Stimulated activated CD4-positive, alpha-beta T cell treated with anti-CD3 and anti-CD28 coated beads, Interleukin-2, amount 100 ng/mL, for 4 hours (primary cell): ENCODE results near the gene ADGRD1.

Experiments
- DNase-seq: peaks from one replicate; pipeline ENCODE4 v3.0.0-alpha.2; 2020; ENCODE audit warnings: low read depth

ADGRD1 gene

DNA sequence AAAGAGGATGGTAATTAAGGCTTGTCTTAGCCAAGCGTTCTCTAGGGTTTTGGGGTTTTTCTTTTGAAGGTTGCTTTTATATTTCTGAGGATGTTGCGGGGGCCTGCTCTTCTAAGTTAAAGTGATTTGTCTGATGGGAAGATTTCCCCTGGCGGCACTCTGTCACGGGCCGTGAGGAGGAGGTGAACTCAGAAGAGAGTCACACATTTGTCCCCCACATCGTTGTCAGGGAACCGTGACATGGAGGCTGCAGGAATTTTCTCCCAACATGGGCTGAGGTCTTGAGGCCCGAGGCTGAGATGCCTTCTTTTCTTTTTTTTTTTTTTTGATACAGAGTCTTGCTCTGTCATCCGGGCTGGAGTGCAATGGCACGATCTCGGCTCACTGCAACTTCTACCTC, 71.5 kb downstream of the ADGRD1 start:
- no peak for DNase-seq

DNA sequence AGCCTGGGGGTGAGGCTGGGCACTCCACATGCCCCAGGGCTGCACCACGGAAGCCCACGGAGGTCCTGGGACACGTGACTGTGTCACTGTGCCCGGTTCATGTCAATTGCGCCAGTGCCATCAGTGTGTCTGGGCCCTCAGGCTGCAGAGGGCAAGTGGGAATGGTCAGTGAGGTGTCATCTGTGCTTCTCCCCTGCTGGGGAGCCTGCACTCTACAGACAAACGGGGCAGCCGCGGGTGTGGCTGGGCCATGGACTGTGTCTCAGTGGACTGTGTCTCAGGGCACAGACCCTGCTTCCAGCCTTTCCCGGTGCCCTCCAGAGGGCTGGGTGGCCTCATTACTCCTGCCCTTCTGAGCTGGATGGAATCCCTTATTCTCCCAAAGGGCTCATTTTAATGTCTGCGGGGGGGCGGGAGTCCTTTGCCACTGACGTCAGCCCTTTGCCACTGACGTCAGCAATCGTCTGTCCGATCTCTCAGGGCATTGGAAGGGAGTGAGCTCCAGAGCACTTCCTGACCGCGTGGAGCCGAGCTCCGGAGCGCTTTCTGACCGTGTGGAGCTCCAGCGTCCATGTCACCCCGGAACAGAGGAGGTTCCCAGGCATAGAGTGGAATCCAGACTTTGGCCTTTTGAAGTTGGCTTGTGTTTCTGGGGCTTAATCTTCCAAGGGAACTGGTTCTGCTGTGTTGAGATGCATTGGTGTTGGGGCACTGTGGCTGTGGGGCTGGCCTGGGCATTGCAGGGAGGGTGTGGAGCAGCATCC, 72.4 kb downstream of the ADGRD1 start:
- DNase-seq: no peak

DNA sequence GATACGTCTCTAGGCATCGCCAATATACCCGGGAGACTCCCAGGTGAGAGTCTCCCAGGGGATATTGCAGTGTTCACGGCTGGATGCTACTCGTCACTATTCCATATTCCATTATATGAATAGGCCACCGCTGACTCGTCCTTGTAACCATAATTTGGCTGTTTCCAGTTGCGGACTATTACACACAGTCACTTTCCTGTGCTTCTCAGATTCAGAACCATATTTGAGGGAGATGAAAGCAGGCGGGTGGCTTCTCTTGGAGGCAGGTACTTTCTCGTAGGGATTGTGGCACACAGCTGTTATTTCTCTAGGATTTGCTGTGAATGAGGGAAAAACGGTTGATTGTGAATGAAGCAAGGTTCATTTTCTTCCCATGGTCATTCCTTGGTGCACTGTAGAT, 73.0 kb downstream of the ADGRD1 start:
- no peak for DNase-seq

DNA sequence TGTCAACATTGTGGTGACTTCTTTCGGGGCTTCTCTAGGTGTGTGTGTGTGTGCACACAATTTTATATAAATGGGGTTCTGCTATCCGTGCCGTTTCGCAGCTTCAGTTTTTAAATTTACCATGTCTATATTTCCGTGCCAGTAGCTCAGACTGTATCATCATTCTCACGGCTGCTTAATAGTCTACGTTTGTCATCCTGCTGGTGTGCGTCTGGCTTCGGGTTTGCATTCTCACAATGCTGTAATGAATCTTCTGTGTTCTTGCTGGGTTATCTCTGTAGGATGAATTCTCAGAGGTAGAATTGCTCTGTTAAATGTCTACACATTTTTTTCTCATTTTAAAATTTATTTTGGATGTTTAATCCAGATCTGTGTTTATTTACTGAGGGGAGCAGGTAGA, 73.6 kb downstream of the ADGRD1 start:
- no peak for DNase-seq

DNA sequence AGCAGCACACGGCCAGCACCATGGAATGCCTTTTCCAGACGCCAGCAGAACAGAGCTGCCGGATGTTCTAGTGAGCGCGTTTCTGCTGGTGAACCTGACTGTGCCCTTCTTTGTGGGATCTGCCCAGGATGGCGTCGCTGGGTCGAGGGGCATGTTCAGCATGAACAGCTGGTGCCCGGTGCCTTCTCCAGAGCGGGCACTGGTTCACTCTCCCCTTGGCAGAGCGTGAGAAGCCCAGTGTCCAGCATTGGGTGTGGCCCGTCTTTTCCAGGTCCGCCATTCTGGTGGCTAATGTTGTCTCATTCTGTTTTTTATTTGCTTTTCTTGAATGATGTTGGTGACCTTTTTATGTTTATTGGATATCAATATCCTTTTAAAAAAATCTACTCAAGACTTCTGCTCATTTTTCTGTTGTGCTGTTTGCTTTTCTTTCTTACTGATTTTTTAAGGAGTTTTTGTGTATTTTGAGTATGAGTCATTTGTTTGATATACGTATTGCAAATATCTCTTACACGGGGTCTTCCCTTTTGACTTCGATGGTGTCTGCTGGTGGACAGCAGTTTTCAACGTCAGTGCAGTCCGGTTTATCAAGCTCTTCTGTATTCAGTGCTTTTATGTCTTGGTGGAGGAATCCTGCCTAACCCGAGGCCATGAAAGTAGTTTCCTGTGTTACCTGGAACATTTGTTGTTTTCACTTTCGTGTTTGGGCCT, 74.3 kb downstream of the ADGRD1 start:
- DNase-seq: no peak

DNA sequence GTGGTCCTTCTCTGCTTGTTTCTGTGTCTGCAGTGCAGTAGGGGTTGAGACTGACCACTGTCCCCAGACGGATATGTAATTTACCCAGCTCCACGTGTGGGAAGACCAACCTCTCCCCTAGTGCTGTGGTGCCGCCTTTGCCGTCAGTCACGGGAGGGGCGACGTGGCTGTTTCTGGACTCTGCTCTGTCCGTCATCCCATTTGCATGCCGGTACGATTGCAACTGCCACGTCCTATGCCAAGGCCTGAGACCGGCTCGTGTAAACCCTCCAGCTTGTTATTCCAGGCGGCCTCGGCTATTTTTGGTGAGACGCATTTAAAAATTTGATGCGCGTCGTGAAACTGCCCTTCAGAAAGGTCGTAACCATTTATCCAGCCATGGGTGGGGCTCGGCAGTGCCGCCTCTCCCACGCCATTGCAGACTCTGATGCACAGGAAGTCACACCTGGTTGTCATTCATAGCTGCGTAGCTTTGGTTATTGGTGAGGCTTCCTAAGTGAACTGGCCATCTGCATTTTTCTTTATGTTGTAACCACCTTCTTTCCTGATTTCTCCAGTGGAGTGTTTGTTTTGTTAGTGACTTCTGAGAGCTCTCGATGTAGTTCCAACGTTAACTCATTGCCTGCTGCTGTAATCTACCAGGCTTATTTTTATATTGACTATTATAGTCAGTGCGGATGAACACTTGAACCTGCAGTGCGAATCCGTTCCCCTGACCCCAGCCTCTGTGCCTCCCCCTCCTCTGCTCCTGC, 75.1 kb downstream of the ADGRD1 start:
- no peak for DNase-seq

DNA sequence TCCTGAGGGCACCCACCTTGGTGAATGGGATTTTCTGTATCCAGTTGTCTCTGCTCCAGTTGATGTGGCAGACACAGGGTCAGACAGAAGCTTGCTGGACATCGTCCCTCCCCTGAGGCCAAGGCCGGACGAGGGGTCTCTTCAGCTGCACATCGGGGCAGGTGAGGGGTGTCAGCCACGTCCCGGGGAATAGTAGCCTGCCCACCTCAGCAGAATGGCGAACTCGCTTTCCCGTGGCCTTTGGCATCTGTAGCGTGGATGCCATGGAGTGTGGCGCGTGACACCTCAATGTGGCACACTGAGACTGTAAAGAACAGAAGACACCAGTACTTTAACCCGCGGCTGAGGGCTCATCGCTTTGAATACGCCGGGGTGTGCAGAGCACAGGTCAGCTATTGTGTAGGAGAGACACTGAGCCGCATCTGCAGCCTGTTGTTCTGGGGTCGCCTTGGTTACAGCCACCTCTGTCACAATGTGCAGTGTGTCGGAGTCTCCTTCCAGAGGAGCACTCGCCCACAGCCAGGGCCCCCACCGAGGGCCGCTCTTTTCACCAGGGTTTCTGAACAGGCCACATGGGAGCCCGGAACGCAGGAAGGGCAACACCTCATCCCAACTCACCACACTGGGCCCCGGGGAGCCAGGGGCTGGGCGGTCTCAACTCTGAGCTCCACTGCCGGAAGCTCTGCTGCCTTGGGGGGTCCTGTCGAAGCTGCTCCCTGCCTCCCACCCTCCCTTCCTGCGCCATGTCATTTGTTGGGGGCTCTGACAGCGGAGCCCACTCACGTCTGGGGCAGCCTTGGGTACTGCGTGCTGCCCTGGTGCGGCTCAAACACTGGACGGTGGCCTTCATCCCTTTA, 77.0 kb downstream of the ADGRD1 start:
- no peak for DNase-seq

DNA sequence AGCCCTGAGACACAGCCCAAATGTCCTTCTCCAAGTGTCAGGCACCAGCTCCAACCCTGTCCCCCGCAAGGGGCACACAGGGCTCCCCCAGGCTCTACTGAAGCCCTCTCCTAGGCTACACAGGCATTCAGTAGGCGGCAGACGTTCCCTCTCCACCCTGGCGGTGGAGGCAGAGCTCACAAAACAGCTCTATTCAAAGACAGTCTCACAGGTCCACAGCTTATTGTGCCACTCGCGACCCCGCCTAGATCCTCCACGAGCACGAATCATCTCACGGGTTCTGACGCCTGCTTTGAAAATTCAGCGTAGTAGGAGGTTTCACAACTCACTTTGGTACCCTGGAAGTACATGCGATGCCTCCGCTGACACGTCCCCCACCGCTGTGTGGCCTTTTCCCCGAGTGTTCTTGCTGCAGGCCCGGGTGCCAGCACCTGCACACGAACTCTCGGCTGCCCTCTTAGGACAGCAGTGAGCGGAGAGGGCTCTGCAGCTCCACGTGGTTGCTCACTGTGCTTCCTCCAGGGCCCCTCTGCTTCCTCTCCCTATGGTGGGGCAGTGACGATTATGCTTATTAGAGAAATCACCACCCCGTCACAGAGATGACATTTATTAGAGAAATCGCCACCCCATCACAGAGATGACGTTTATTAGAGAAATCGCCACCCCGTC, 78.5 kb downstream of the ADGRD1 start:
- no peak for DNase-seq

DNA sequence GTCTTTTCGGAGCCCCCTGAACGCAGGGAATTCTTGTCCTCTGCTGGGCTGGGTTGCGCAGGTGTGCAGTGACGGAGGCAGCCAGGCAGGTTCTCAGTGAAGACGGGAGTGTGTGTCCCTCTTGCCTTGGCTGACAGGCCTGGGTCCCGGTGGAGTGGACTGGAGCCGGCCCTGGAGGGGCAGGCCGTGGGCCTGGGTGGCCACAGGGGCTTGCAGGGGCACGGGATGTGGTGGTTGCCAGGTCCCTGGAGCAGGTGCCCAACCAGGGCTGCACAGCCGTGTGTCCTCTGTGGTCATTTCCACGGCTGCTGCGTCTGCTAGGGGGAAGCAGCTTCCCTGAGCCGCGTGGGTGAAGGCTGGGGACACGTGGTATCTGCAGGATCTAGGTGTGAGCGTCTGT, 79.8 kb downstream of the ADGRD1 start:
- DNase-seq: no peak

DNA sequence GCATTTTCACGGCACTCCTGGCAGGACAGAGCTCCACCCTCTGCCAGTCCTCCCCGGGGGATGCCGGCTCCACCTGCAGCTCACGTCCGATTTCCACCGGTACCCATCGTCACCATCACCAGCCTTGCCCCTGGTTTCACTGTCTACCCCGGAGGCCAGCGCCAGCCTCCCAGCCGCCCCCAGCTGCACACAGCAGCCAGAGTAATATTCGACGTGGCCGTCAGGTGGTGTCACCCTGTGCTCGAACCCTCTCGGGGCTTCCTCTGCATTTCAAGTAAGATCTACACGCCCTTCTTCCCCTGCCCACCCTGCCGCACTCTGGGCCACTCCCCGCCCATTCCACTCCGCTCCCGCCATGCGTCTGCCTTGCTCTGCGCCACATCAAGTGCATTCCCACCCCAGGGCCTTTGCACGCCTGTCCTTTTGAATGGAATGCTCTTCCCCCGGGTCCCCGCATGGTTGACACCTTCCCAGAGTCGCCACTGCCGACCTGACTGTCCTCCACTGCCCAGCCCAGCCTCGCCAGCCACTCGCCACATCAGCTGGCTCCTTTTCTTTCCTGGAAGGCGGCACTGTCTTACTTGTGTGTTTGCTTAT, 80.3 kb downstream of the ADGRD1 start:
- no peak for DNase-seq

DNA sequence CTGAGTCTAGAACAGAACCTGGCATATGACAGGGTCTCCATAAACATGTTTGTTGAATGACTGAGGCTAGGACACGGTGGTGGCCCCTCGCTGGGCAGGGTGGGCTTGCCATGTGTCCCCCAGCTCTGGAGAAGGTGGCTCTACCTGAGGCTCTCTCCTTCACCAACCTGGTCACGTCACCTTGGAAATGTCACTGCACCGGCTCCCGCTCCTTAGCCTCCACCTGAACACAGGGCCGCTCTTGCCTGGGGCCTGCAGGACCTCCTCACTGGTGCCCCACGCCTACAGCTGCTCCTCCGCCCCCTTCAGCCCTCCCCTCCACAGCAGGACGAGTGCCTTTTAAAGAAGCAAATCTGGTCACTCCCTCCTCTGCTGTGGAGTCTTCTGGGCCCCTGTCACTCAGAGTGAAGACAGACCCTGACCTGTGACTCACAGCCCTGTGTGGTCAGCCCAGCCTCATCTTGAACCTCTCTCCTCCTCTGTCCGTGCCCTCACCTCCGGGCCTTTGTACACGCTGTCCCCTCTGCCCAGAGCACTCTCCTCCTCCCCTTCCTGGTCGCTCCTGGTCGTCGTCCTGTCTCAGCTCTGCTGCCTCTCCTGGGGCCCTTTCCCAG, 81.0 kb downstream of the ADGRD1 start:
- no peak for DNase-seq

DNA sequence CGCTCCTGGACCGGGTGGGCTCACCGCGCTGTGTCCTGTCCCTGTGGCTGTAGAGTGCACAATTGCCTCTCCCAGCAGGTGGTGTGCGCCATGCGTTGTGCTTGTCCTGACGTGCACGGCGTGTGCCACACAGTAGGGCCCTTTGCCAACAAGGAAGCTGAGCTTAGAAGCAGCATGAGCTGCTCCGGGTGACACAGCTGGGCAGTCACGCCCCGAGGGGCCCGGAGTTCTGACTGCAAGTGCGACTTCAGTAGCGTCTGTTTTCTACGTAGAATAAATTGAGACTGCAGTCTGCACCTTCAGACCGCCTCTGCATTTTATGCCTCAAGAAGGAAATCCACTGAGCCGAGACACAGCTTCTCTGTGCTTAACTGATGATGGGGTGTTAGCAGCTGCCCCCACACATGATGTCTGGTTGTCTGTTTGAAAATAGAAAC, 81.6 kb downstream of the ADGRD1 start:
- DNase-seq: no peak

DNA sequence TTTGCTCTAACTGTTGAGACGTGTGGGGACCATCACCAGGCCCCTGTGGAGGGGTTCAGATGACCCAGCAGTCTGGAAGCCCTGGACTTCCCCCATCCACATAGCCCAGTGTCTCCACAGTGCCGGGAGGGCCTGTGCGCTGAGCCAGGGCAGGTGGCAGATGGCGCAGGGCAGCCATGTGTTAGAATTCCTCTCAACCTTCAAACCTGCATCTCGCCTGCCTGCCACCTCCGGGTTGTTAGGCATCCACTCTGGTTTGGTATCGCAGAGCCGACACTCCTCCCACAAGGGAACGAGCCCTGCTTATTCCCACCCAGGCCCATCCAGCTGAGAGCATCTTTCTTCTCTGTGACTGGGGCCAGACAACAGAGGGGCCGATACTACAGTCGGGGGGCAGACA, 84.5 kb downstream of the ADGRD1 start:
- DNase-seq: no peak

DNA sequence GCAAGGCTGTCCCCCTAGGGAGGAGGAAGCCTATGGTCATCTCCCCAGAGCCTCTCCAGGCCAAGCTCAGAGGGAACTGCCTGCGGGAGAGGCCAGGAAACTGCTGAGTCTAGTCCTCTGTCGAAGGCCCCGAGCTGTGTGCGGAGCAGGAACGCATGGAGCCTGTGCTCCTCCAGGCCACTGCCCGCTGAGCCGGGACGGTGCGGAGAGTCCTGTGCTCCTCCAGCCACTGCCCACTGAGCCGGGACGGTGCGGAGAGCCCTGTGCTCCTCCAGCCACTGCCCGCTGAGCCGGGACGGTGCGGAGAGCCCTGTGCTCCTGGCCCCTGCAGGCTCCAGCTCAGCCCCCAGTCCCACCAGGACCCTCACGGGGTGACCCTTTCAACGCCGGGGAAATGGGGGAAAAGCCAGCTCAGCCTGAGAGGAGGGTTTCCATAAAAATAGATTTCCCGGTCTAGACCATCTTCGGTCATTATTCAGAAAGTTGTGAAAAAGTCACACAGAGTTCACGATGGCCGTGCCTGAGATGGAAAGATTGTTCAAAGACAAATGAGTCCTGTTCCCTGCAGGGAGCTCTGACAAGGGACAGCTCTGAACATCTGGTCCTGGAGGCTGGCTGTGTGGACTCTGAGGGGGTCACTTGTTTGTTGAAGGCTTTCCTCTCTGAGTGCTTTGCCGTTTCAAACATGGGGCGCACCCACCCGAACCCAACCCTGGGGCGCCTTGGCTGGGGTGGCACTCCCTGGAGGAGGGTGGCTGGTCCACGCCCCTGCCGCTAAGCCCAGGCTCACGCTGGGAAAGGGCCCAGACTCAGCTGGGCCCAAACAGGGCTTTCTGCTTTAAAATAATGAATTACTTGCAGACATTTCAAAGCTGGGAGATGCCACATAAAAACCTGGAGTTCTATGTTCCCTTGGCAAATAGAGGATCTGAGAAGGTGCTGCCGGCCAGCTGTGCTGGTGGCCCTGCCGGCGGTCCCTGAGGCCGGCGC, 85.5 kb downstream of the ADGRD1 start:
- DNase-seq: no peak

DNA sequence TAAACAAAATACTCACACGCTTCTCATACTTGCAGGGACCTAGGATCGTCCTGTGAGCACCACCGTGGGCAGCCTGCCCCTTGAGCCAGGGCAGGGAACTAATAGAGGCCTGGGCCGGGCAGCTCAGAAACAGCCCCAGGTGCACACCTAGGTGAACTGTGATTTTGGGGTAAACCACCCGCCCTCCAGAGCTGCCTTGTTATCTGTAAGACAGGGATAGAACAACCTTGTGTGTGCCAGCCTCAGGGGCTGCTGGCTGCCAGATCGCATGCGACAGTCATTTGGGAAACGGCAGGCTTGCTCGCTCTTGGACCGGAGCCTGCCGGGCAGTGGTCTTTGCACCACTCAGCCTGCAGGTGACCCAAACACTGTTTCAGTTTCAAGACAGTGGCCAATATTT, 86.8 kb downstream of the ADGRD1 start:
- DNase-seq: no peak

DNA sequence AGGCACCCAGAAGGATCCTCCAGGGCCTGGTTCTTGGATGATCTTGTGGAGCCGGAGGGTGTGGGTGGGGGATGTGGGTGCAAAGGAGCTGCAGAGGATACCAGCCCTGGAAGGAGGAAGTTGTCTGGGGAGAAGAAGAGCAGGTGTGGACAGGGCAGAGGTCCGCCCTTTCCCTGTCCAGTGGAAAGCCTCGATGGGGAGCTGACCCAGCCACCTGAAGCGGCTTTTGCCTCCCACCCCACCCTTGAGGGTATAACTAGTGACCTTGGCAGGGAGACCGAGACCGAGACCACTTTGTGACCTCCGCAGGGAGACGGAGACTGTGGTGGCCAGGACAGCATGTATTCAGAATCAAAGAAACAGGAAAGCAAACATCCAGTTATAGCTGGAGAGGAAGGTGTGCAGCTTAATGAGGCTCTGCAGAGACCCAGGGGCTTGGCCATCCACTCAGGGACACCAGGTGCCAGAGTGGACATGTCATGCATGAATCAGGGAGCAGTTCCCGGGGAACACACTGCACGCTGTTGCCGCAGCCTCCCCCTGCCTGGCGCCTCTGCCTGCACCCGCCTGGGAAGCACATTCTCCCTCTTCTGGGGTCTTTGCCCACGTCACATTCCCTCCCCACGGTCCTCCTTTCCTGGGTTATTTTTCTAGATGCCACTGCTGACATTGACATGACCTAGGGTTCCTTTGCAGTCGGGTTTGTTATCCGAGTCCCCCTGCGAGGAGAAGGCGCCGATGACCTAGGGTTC, 87.7 kb downstream of the ADGRD1 start:
- no peak for DNase-seq

DNA sequence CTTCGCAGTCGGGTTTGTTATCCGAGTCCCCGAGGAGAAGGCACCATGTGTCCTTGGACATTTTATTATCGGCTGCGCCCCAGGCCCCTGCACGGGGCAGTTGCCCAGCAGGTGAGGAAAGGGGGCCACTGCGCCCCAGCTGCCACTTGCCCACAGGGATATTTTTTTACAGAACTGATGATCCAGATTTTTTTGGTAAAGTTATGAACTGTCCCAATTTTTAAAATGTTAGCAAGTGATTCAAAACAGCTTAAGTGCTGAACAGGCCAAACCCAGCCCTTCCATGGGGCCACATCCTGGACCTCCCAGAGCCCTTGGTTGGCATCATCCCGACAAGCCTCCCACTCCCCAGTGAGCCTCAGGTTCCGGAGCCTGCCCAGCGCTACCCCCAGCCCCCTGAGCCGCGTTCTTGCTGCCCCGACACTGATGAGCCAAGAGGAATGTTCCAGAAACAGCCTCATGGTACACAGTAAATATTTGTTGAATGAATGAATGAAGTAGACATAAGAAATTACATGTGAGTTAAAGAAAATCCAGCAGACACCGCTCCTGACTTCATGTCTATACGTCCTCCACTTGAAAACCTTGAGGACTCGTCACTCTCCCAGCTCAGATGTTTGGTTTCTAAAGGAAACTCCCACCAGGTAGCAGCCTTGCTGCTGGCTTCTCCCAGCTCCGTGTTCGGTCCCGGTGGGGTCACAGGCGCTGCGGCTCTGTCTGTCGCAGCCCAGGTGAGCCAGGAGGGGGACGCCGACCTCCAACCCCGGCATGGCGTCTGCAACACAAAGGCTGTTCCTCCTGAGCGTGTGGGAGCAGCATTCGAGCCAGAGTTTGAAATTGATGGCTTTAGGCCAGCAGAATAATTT, 88.5 kb downstream of the ADGRD1 start:
- DNase-seq: no peak

DNA sequence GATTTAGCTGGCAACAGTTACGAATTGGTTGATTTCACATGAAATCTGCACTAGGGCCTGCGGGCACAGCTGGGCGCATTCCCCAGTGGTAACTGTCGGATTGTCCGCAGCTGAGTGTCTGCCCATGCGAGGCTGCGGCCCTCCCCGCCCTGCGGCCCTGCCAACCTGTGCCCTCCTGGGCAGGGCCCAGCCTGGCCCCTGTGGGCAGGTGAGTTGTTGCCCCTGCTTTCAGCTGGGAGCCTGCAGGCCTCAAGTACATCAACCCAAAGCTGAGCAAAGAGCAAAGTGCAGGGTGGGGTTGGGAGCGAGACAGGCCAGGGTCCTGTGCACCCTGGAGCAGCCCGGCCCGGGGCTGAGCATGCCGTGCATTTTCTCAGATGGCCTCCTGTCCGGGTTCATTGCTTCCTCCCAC, 89.1 kb downstream of the ADGRD1 start:
- no peak for DNase-seq
